ENCODE measurements around the gene ZC3H12D.
"Not testable (repeated sequence)": the region's sequence is repeated elsewhere in the genome, so short reads cannot be mapped to it uniquely, and the experiment has no call there.

The ZC3H12D gene

DNA sequence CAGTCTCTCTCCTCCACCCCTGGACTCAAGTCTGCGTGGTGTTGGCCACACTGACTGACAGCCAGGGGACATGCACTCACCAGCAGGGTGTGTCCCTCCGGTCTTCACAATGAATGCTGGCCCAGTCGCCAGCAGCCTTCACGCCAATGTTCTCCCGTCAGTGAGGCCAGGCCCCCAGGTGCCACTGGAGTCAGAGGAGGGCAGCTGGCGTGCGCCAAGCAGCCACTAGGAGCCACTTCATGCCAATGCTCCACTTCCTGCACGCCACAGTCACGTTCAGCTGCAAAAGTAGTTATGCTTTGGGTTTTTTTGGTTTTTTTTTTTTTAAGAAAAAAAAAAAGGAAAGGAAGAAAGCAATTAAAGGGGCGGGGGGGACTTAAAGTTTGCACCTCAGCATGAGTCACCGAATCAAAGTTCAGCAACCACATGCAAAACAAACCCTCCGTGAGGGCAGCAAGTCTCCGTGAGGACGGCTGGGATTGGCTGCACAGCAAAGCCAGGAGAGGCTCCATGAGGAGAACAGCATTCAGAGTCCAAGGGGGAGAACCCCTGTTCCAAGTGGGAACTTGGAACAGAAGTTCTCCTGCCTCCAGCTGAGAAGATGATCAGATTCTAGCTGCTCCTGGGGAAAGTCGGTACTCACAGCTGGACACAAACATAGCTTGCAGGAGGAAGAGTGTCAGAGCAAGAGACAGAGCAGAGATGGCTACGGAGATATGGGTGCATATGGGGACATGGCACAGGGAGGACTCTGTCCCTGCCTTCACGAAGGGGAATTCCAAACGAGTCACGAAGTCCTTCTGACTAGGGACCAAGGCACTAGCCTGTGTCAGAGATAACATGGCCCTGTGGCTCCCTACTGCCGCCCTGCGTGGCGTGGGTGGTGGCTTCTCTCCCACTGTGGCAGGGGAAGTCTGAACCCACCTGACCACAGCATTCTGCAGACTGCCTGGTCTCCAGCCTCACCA is at the start of gene ZC3H12D:
Gene ZC3H12D, minus strand, starts transcription at position 282 of the 968 bp plus-strand sequence. CDS start 10,471 bp downstream, outside the sequence.
- intact Hi-C loops (cut with DNase I), result no loop called here
- DNase-seq, result peak in 4 of 42 donors; percentile 6 to 43 (median 30)

DNA sequence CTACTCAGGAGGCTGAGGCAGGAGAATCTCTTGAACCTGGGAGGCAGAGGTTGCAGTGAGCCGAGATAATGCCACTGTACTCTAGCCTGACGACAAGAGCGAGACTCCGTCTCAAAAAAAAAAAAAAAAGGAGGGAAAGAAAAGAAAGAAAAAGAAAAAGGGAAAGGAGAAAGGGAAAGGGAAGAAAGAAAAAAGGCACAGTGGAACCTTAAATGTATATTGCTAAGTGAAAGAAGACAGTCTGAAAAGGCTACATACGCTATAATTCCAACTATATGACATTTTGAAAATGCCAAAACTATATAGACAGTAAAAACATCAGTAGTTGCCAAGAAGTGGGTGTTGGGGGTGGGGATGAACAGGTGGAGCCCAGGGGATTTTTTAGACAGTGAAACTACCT is 44.8 kb upstream of the ZC3H12D start:
- intact Hi-C loops (cut with DNase I), result no loop called here
- no peak for DNase-seq

DNA sequence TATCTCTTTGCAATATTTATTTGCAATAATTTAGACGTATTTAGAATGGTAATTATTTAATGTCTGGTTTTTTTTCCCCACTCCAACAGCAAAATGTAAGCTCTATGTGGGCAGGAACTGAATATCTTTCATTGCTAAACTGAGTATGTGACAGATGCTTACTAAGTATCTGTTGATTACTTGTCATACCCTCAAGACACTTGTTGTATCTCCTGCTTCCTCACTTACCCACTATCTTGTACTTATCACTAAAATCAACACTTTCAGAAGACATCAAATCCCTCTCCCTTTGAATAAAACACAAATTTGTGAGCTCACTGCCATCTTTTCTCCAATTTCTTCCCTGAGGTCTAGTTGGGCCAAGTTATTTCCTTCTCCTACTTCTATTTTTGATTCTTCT is 30.7 kb upstream of the ZC3H12D start:
- no peak for DNase-seq
- intact Hi-C loops (cut with DNase I), result loop anchor here (10.0 kb wide), 1 partner anchor 491 kb away; no protein-coding TSS in a partner anchor

DNA sequence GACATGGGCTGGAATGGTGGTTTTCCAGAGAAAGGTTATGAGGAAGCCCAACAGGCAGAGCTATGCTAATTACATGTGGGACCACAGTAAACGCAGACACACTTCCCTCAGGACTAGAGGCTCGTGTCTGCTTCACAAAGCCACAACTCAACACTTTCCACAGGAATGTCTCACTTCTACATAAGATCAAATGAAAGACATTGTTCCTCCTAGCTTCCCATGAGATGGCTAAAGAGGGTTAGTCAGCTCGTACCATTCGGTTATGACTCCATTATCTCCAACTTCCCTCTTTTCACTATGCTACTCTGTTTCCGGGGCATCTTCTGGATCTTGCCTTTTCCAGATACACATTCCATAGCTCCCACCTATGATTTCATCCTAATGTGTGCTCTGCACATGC is 29.1 kb upstream of the ZC3H12D start:
- intact Hi-C loops (cut with DNase I), result loop anchor here (10.0 kb wide), 1 partner anchor 489 kb away; no protein-coding TSS in a partner anchor
- DNase-seq, result no peak

DNA sequence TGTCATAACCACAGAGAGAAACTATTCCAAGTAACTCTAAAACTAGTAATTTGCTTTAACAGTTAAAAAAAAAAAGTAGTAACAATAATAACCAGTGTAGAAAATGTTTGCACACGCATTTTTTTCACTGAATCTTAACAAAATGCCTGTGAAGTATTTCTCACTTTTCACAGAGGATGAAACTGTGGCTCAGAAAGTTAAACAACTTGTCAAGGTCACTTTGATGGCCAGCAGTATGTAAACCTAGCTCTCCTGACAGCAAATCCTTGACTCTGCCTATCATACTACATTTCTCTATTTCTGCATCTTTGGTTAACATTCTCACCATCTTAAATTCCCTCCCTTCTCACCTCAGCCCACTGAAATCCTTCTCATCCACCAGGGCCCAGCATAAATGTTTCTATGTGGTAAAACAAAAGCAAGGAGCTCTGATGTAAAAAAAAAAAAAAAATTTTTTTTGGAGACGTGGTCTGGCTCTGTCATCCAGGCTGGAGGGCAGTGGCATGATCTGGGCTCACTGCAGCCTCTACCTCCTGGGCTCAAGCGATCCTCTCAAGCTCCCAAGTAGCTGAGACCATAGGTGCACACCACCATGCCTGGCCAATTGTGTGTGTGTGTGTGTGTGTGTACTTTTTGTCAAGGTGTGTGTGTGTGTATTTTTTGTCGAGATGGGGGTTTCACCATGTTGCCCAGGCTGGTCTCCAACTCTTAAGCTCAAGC is 26.1 kb upstream of the ZC3H12D start:
- intact Hi-C loops (cut with DNase I), result loop anchor here (10.0 kb wide), 1 partner anchor 486 kb away; no protein-coding TSS in a partner anchor
- no peak for DNase-seq

DNA sequence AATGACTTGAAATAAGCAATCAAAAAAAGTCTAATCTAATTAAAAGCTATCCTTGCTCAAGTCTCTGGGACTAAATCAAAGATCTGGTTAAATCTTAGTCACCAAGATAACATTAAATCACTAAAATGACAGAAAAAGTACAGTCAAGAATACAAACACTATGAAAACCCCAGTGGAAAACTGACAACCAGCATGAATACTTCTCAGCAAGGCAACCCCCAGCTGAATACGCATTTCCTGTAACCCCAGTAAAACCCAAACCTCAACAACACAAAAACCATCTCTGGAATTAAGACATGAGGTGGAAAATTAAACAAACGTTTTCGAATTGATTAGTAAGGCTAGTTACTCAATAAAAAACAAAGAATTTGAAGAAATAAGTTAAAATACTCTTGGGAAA is 23.7 kb upstream of the ZC3H12D start:
- DNase-seq, result no peak
- intact Hi-C loops (cut with DNase I), result no loop called here

DNA sequence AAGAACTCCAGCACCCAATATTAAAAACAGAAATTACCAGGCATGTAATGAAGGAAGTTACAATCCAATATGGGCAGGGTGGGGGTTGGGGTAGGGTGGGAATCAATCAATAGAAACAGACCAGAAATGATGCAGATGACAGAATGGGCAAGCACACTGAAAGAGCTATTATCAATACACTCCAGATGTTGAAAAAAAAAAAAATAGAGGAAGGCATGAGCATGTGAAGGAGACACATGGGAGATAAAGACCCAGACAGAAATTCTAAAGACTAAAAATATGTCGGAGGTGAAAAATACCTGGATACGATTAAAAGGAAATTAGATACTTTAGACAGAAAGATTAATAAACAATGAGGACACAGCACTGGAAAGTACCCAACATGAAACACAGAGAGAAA is 19.1 kb upstream of the ZC3H12D start:
- intact Hi-C loops (cut with DNase I), result no loop called here
- DNase-seq, result no peak

DNA sequence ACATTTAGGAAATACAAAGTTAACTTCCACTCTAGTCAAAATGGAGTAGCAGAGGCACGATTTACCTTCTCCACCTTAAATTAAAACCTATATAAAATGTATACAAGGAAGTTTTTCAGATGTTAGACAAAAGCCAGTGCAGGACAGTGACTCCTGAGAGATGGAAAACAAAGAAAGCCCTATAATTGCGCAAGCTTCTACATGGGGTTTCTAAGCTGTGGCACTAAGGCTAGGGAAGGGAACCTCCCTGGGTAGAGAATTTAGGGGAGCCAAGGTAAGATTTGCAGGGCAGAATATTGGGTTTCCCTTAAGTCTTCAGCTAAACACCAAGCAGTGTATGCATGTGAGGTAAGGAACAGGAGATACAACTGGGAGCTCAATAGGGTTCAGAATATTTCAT is 18.5 kb upstream of the ZC3H12D start:
- DNase-seq, result peak in 1 of 42 donors; percentile 19
- intact Hi-C loops (cut with DNase I), result no loop called here

DNA sequence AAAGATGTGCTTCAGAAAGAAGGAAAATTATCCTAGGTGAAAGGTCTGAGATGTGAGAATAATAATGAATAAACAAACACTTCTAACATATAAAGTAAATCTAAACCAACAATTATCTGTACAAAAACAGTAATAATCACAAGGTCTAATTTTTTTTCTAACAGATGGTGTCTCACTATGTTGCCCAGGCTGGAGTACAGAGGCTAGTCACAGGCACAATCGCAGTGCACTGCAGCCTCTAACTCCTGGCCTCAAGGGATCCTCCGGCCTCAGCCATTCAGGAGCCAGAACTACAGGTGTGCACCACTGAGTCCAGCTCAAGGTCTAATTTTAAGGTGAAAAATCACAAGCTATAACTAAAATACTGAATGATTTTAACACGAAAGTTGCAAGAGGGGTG is 17.0 kb upstream of the ZC3H12D start:
- intact Hi-C loops (cut with DNase I), result no loop called here
- DNase-seq, result peak in 1 of 42 donors; percentile 20

DNA sequence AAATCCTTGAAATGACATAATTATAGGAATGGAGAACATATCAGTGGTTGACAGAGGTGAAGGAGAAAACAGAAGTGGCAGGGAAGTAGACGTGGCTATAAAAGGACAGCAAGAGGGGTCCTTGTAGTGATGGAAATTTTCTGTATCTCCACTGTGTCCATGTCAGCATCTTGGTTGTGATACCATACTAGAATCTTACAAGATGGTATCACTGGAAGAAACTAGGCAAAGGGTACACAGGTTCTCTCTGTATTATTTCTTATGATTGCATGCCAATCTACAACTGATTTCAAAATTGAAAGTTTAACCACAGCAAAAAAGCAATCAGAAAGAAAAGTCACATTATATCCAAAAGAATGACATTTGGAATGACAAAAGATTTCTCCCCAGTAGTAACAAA is 16.4 kb upstream of the ZC3H12D start:
- no peak for DNase-seq
- intact Hi-C loops (cut with DNase I), result no loop called here

DNA sequence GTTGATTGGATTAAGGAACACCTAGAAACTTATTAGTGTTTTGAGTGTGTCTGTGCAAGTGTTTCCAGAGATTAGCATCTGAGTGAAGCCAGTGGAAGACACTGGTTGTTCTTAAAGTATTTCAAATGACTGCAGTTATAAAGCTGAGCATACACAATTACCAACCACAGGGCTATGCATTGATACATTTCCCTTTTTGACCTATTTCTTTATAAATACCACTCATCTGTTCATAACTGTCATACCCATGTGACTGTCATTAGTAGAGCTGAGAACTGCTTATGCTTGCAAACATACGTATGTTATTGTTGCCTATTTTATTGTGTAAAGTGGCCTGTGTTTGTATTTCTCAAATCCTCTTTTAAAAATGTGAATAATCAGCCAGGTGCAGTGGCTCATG is 15.3 kb upstream of the ZC3H12D start:
- no peak for DNase-seq
- intact Hi-C loops (cut with DNase I), result no loop called here

DNA sequence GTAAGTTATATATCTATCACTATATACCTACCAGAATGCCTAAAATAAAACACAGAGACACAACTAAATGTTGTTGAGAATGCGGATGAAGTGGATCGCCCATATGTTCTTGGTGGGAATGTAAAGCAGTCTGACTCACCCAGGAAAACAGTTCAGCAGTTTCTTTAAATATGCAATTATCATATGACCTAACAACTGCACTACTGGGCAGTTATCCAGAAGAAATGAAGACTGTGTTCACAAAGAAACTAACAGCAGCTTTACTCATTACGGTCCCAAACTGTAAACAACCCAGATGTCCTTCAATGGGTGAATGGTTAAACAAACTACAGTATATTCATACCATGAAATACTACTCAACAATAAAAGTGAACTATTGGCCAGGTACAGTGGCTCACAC is 14.3 kb upstream of the ZC3H12D start:
- peak in 1 of 42 donors; percentile 13 for DNase-seq
- intact Hi-C loops (cut with DNase I), result no loop called here

DNA sequence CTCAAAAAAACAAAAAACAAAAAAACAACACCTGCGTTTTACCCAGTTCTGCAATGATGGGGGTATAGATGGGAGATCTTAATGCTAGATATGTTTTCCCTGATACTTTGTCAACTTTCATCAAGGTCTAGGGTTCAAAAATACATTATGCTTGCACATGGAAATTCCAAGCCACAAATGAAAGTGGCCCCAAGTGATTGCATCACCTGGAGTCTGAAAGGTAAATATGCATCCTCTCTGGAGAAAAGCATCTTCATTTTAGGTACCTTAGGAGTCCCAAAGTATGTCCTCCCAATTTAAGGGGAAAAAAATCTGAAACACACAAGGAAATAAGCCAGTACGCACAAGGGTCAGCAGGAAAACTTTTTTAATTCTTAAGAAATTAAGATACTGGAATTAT is 12.6 kb upstream of the ZC3H12D start:
- DNase-seq, result no peak

DNA sequence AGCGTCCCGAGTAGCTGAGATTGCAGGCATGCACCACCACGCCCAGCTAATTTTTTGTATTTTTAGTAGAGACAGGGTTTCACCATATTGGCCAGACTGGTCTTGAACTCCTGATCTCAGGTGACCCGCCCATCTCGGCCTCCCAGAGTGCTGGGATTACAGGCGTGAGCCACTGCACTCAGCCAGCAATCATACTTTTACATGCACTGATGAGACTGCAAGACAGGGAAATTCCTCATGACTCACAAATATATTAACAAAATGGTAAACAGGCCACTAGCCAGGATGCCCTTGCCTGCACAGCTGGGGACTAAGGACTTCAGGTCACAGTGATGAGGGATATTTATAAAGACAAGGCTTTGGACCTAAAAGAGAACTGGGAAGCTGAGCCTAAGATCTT is 11.8 kb upstream of the ZC3H12D start:
- intact Hi-C loops (cut with DNase I); DNase-seq: not testable (repeated sequence)

More for the DNA sequence above, 12.6 kb upstream of the ZC3H12D start:
- intact Hi-C loops (cut with DNase I), result no loop called here

DNA sequence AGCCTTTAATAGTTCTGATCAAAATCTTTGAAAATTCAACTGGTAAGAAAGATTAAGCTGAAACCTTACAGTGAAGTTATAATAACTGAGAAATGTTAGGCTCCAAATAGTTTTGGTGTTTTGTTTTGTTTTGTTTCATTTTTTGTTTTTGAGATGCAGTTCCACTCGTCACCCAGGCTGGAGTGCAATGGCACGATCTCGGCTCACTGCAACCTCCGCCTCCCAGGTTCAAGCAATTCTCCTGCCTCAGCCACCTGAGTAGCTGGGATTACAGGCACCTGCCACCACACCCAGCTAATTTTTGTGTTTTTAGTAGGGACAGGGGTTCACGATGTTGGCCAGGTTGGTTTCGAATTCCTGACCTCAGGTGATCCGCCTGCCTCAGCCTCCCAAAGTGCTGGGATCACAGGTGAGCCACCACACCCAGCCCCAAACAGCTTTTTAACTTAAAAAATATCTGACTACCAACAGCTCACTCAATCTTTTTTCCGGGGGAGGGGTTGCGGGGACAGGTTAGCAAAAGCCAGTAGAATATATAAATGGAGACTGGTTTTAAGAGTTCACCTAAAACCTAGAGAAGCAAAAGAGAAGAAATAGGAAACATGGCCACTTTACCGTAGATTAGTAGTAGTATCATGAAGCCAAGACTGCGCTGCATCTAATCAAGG is 10.7 kb upstream of the ZC3H12D start:
- intact Hi-C loops (cut with DNase I), result not testable (repeated sequence)
- peak in 1 of 42 donors; percentile 22 for DNase-seq

DNA sequence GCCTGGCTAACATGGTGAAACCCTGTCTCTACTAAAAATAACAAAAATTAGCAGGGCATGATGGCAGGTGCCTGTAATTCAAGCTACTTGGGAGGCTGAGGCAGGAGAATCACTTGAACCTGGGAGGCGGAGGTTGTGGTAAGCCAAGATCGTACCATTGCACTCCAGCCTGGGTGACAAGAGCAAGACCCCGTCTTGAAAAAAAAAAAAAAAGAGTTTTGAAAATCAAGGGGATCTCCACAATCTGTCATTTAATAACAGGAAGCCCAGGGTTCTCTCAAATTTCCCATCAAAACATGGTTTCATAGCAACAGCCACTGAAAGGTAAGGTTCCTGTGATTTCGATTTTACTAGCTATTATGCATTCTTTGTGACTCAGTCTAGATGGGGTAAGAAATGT is 10.0 kb upstream of the ZC3H12D start:
- peak in 1 of 42 donors; percentile 12 for DNase-seq
- intact Hi-C loops (cut with DNase I), result not testable (repeated sequence)

DNA sequence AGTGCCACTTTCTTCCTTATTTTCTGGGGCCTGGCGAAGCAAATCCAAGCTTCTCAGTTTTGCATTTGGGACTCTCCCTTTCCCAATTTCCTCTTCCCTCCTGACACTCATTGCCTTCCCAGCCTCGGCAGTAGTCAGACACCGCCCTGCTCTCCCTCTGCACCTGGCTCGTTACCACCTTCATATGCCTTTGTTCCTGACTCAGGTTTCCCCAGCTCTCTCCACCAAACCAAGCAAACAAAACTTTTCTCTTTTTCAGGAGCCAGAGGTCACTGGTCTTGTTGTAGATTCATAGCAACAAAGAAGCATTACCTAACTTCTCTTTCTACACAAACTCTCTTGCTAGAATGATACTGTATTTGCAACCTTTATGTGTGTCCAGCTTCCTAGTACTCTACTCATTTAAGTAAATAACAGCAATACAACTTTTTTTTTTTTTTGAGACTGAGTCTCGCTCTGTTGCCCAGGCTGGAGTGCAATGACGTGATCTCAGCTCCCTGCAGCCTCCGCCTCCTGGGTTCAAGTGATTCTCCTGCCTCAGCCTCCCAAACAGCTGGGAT is 9.0 kb upstream of the ZC3H12D start:
- intact Hi-C loops (cut with DNase I), result no loop called here

DNA sequence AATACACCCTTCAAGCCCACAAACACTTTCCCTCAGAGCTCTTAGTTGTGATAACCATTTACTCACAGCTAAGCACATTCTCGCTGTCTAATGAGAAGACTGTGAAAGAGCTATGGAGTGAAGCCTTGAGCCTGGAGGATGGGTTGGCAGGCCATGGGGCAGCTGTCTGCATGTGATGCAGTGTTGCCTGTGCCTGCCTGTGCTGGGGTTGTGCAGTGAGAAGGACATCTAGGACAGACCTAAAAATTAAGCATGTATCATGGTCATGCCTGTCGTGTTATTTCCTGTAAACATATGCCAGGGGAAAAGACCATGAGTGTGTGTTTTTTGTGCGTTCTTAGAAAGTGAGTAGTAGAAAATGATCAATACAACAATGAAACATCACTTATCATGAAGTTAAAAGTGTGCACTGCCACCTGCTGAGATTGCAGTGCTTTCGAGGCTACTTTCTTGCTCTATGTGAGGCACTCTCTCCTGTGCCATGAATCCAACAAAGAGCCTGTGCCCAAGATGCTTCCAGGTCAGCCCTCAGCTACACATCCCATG is 8.1 kb upstream of the ZC3H12D start:
- peak in 2 of 42 donors; percentile 4 to 22 for DNase-seq
- intact Hi-C loops (cut with DNase I), result no loop called here

More for the DNA sequence above, 9.0 kb upstream of the ZC3H12D start:
- peak in 1 of 42 donors; percentile 19 for DNase-seq

DNA sequence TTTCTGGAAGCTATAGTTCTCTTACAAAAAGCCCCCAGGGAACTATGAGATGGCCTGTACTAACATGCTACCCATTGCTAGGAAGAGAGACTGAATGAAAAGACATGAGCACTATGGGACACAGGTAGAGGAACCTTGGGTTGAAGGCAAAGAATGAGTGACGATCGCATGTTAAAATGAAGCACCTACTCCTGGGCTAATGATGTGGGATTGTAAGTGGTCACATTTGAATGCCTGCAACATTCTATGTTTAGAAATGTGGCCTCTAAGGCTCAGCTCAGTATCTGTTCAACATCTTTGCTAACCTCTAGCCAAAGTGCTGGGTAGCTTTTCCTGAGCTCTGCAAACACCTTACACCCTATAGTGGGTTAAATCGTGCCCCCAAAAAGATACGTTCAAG is 5.2 kb upstream of the ZC3H12D start:
- intact Hi-C loops (cut with DNase I), result no loop called here
- no peak for DNase-seq

All from head of caudate nucleus (tissue), 42 donors.